Liver (tissue), 9 donors: Measurements from ENCODE around the gene ANKRD35. TPM values are rescaled to one million over a fixed set of nuclear protein-coding genes. Genes with fewer than 3 reads are reported as not detected.

Source experiments
- DNase-seq: peaks from one replicate; pipeline ENCODE4 v3.0.0-alpha.2; 2017; ENCODE audit warnings: low spot score
- H3K27ac ChIP-seq, 2 donors: one replicate each; pipeline ENCODE4 v1.7.0; 2013; ENCODE audit warnings: inconsistent platforms in 2 of 2, low read length in 2 of 2, control low read depth in 1 of 2, low read depth in 1 of 2, mild to moderate bottlenecking in 1 of 2
- H3K27me3 ChIP-seq, 4 donors: one replicate each; pipeline versions ENCODE4 v1.6.1 to v1.7.0; 2013; ENCODE audit warnings: low read length in 3 of 4, inconsistent platforms in 1 of 4, mild to moderate bottlenecking in 1 of 4, moderate library complexity in 1 of 4; ENCODE audit not compliant: control insufficient read depth in 4 of 4, insufficient read depth in 4 of 4
- H3K36me3 ChIP-seq, 4 donors: one replicate each; pipeline versions ENCODE4 v1.6.1 to v1.7.0; 2013; ENCODE audit warnings: low read length in 3 of 4, mild to moderate bottlenecking in 3 of 4, low read depth in 1 of 4, moderate library complexity in 1 of 4; ENCODE audit not compliant: control insufficient read depth in 4 of 4, insufficient read depth in 3 of 4
- H3K4me1 ChIP-seq, 4 donors: one replicate each; pipeline versions ENCODE4 v1.6.1 to v1.7.0; 2013; ENCODE audit warnings: low read length in 3 of 4, mild to moderate bottlenecking in 3 of 4, moderate library complexity in 1 of 4; ENCODE audit not compliant: control insufficient read depth in 4 of 4, insufficient read depth in 4 of 4
- H3K4me3 ChIP-seq, 3 donors: one replicate each; pipeline versions ENCODE4 v1.6.1 to v1.7.0; 2013; ENCODE audit warnings: low read length in 3 of 3, control low read depth in 1 of 3, low read depth in 1 of 3, mild to moderate bottlenecking in 1 of 3
- H3K9ac ChIP-seq, 2 donors: one replicate each; pipeline ENCODE4 v1.7.0; 2013; ENCODE audit warnings: low read length in 2 of 2, mild to moderate bottlenecking in 2 of 2, moderate library complexity in 2 of 2, control low read depth in 1 of 2, low read depth in 1 of 2
- H3K9me3 ChIP-seq, 4 donors: one replicate each; pipeline versions ENCODE4 v1.6.1 to v1.7.0; 2013; ENCODE audit warnings: low read length in 3 of 4; ENCODE audit not compliant: control insufficient read depth in 4 of 4
- ATF3 ChIP-seq: IDR thresholded peaks from 2 replicates; pipeline ENCODE4 v1.6.1; 2016; ENCODE audit warnings: antibody characterized with exemption
- CTCF ChIP-seq: fragments of 150-350 bp; IDR thresholded peaks from 2 replicates; pipeline ENCODE4 v1.5.1; 2017; ENCODE audit warnings: improper control_type of control experiment, low read depth, low read length; ENCODE audit not compliant: missing input control
- EGR1 ChIP-seq, 2 donors: IDR thresholded peaks; 2 replicates each; pipeline ENCODE4 v1.6.1; 2016 to 2018; ENCODE audit warnings: antibody characterized with exemption in 2 of 2, low read depth in 2 of 2
- FOXA1 ChIP-seq: IDR thresholded peaks from 2 replicates; pipeline ENCODE4 v1.6.1; 2016; ENCODE audit warnings: antibody characterized with exemption
- FOXA2 ChIP-seq: IDR thresholded peaks from 2 replicates; pipeline ENCODE4 v1.6.1; 2016; ENCODE audit warnings: antibody characterized with exemption
- GABPA ChIP-seq, 2 donors: IDR thresholded peaks in 1 of 2; conservative IDR thresholded peaks in 1 of 2; 2 replicates each; pipeline ENCODE4 v1.6.1; 2016; ENCODE audit warnings: antibody characterized with exemption in 2 of 2, mild to moderate bottlenecking in 1 of 2, moderate library complexity in 1 of 2
- HNF4A ChIP-seq, 2 donors: conservative IDR thresholded peaks; 2 replicates each; pipeline ENCODE4 v1.6.1; 2016; ENCODE audit warnings: antibody characterized with exemption in 2 of 2, mild to moderate bottlenecking in 2 of 2
- HNF4G ChIP-seq: IDR thresholded peaks from 2 replicates; pipeline ENCODE4 v1.6.1; 2016; ENCODE audit warnings: antibody characterized with exemption
- JUND ChIP-seq, 2 donors: IDR thresholded peaks; 2 replicates each; pipeline ENCODE4 v1.6.1; 2016; ENCODE audit warnings: antibody characterized with exemption in 2 of 2
- MAX ChIP-seq: IDR thresholded peaks from 2 replicates; pipeline ENCODE4 v1.6.1; 2016; ENCODE audit warnings: antibody characterized with exemption
- NR2F2 ChIP-seq: IDR thresholded peaks from 2 replicates; pipeline ENCODE4 v1.6.1; 2016; ENCODE audit warnings: antibody characterized with exemption
- RAD21 ChIP-seq, 2 donors: IDR thresholded peaks; 2 replicates each; pipeline ENCODE4 v1.6.1; 2016; ENCODE audit warnings: antibody characterized with exemption in 2 of 2, mild to moderate bottlenecking in 2 of 2
- REST ChIP-seq: IDR thresholded peaks from 2 replicates; pipeline ENCODE4 v1.6.1; 2016; ENCODE audit warnings: antibody characterized with exemption, mild to moderate bottlenecking
- RXRA ChIP-seq, 2 donors: IDR thresholded peaks; 2 replicates each; pipeline ENCODE4 v1.6.1; 2017 to 2018; ENCODE audit warnings: antibody characterized with exemption in 2 of 2, mild to moderate bottlenecking in 1 of 2
- SP1 ChIP-seq: IDR thresholded peaks from 2 replicates; pipeline ENCODE4 v1.6.1; 2018; ENCODE audit warnings: antibody characterized with exemption, mild to moderate bottlenecking
- TAF1 ChIP-seq: conservative IDR thresholded peaks from 2 replicates; pipeline ENCODE4 v1.6.1; 2016; ENCODE audit warnings: antibody characterized with exemption, mild to moderate bottlenecking
- YY1 ChIP-seq: IDR thresholded peaks from 2 replicates; pipeline ENCODE4 v1.6.1; 2016; ENCODE audit warnings: antibody characterized with exemption, mild to moderate bottlenecking
- ZBTB33 ChIP-seq: IDR thresholded peaks from 2 replicates; pipeline ENCODE4 v1.6.1; 2016; ENCODE audit warnings: antibody characterized with exemption
- WGBS: extraction: QIAGEN DNeasy Blood & Tissue Kit; methylation state at CpG from one replicate; pipeline ENCODE4 v1.1.7; 2013; 5-methylcytosine and 5-hydroxymethylcytosine counted together
- polyA plus RNA-seq, 2 donors: library from polyadenylated mRNA; stranded (reverse) in 1 of 2; unstranded in 1 of 2; fragments of 200-250 nt in 1 of 2; fragments of >200 nt in 1 of 2; fragmentation: Nextera tagmentation in 1 of 2; extraction: Ambion mirVana in 1 of 2; gene quantifications; one replicate each; pipeline versions ENCODE4 v1.2.1 to v1.2.3, GENCODE V29; 2013 to 2015
- total RNA-seq, 2 donors: library from RNA; depleted of rRNA; stranded (reverse); fragments of >200 nt; gene quantifications; one replicate each; pipeline ENCODE4 v1.2.3, GENCODE V29; 2014
- donor health status: healthy.
- donor health status: healthy.
- donor health status: healthy.
- donor health status: healthy.
- donor health status: healthy.

ANKRD35 gene
- total and polyA plus RNA-seq, 4 donors: 0.05 to 1.9 (median 1.4) TPM

GRCh38 chr1:145871994-145872924 lies 13.4 kb downstream of the ANKRD35 start:
- Histone ChIP-seq H3K4me3 (peak overlapping the region; percentile 57 to 77 (median 65)), H3K36me3 (no peaks in the 10 kb centered on the region), H3K4me1 (peaks cover 0 to 16% (median 10%) of the 10 kb centered on the region in 4 donors), H3K27me3 (peaks cover 0 to 5% (median 0%) of the 10 kb centered on the region in 4 donors), H3K9me3 (no peaks in the 10 kb centered on the region), H3K9ac (peak overlapping the region; percentile 42 to 67), H3K27ac (peak overlapping the region; percentile 29 to 58)
- no peak for TF ChIP-seq ZBTB33
- TF ChIP-seq GABPA (IDR thresholded peaks at IDR 0.05 in 1 of 2, conservative IDR thresholded peaks at IDR 0.05 in 1 of 2): no peak
- TF ChIP-seq REST: no peak
- no peak for TF ChIP-seq NR2F2
- no peak for TF ChIP-seq RAD21 (IDR thresholded peaks at IDR 0.05)
- no peak for TF ChIP-seq MAX
- no peak for TF ChIP-seq ATF3
- TF ChIP-seq HNF4G: no peak
- no peak for TF ChIP-seq TAF1
- TF ChIP-seq YY1: no peak
- no peak for TF ChIP-seq FOXA2
- no peak for TF ChIP-seq JUND (IDR thresholded peaks at IDR 0.05)
- no peak for TF ChIP-seq SP1
- no peak for TF ChIP-seq EGR1 (IDR thresholded peaks at IDR 0.05; ENCODE audit: low read depth in 2 of 2)
- no peak for TF ChIP-seq CTCF
- TF ChIP-seq HNF4A (conservative IDR thresholded peaks at IDR 0.05): no peak
- no peak for TF ChIP-seq RXRA (IDR thresholded peaks at IDR 0.05)
- TF ChIP-seq FOXA1: no peak
- DNase-seq: no peak
- WGBS: 15% methylated on average over 47 of the region's 47 CpGs
